A673 (cell line): ENCODE data around the gene ULK4. TPM values are rescaled to one million over a fixed set of nuclear protein-coding genes. Genes with fewer than 3 reads are reported as not detected.

ENCODE experiments used
- Bru-seq: library from RNA; stranded (reverse); fragments of 400-500 nt; gene quantifications from one replicate; lab custom pipeline; 2021; lab: Mats Ljungman, UMichigan
- BruChase-seq, 2 experiments: library from RNA; stranded (reverse); fragments of 400-500 nt; gene quantifications; one replicate each; lab custom pipeline; 2021; lab: Mats Ljungman, UMichigan
- BruUV-seq: library from RNA; stranded (reverse); fragments of 400-500 nt; replicated peaks from 2 replicates; lab custom pipeline; 2021; lab: Mats Ljungman, UMichigan
- CTCF ChIA-PET: fragments of 300-600 bp; sonication (Branson Sonifier 250); formaldehyde crosslinking; loops from one replicate; lab custom pipeline; 2022; ENCODE audit warnings: antibody characterized with exemption; lab: Charles Lee
- POLR2A ChIA-PET: fragments of 300-600 bp; sonication (Branson Sonifier 250); formaldehyde crosslinking; loops from one replicate; lab custom pipeline; 2022; ENCODE audit warnings: antibody characterized with exemption; ENCODE audit not compliant: low non-redundant PET; lab: Charles Lee
- DNase-seq: peaks from one replicate; pipeline ENCODE4 v3.0.0-alpha.2; 2015; ENCODE audit warnings: low spot score
- H3K27ac ChIP-seq: fragments of 200-600 bp; sonication (generic); 2 replicates; pipeline ENCODE4 v1.5.1; 2016; ENCODE audit warnings: mixed run types, low read depth, mild to moderate bottlenecking, mixed read lengths, antibody characterized with exemption, low read length; ENCODE audit not compliant: poor library complexity, severe bottlenecking
- H3K27me3 ChIP-seq: fragments of 200-600 bp; sonication (generic); replicated peaks from 2 replicates; pipeline ENCODE4 v1.6.1; 2017; ENCODE audit warnings: mixed run types, low read depth, mild to moderate bottlenecking, mixed read lengths, antibody characterized with exemption, low read length; ENCODE audit not compliant: insufficient read depth, poor library complexity
- H3K36me3 ChIP-seq: fragments of 200-600 bp; sonication (generic); 2 replicates; pipeline ENCODE4 v1.6.1; 2016; ENCODE audit warnings: mixed run types, mild to moderate bottlenecking, mixed read lengths, antibody characterized with exemption, low read length; ENCODE audit not compliant: insufficient read depth, poor library complexity, severe bottlenecking
- H3K4me1 ChIP-seq: fragments of 200-600 bp; sonication (generic); 2 replicates; pipeline ENCODE4 v1.6.1; 2017; ENCODE audit warnings: mixed run types, mild to moderate bottlenecking, mixed read lengths, antibody characterized with exemption, low read length; ENCODE audit not compliant: insufficient read depth, poor library complexity, severe bottlenecking
- H3K4me3 ChIP-seq: fragments of 200-600 bp; sonication (generic); 2 replicates; pipeline ENCODE4 v1.5.1; 2016; ENCODE audit warnings: low read depth, mixed run types, mild to moderate bottlenecking, mixed read lengths, low read length; ENCODE audit not compliant: poor library complexity, severe bottlenecking
- H3K9me3 ChIP-seq: fragments of 200-600 bp; sonication (generic); 2 replicates; pipeline ENCODE4 v1.6.1; 2016; ENCODE audit warnings: mixed run types, low read depth, mild to moderate bottlenecking, mixed read lengths, antibody characterized with exemption, low read length; ENCODE audit not compliant: poor library complexity, severe bottlenecking
- EZH2 ChIP-seq: fragments of 200-600 bp; sonication (generic); IDR thresholded peaks from 2 replicates; pipeline ENCODE4 v1.6.1; 2017; ENCODE audit warnings: borderline replicate concordance, low read depth, mild to moderate bottlenecking, mixed read lengths, antibody characterized with exemption, low read length; ENCODE audit not compliant: poor library complexity, severe bottlenecking
- intact Hi-C: fragments of 100-400 bp; cut with micrococcal nuclease; formaldehyde crosslinking; loops from one replicate; pipeline ENCODE4 v1.10.0; 2022; ENCODE audit not compliant: unreplicated experiment
- long read RNA-seq: library from polyadenylated mRNA; stranded (forward); transcript quantifications from one replicate; pipeline ENCODE4 v2.0.0, GENCODE V29; 2022
- total RNA-seq: library from RNA; stranded (reverse); gene quantifications from 2 replicates; pipeline ENCODE4 v1.2.3, GENCODE V29; 2021
- TF ChIP-seq, protein P1 (sequence below): fragments of 300-800, 200-600 bp; sonication (generic); conservative IDR thresholded peaks from 2 replicates; pipeline ENCODE4 v1.5.1; 2017; ENCODE audit warnings: low read depth, mild to moderate bottlenecking, antibody characterized with exemption, low read length, moderate library complexity, mixed read lengths

The ULK4 gene
- total RNA-seq (4.4 and 7.4 TPM in 2 replicates), Bru-seq, nascent RNA (percentile 50 among the genes with signal in this experiment), BruChase-seq, experiment 1, labeled RNA remaining after a 2-hour chase (percentile 45 among the genes with signal in this experiment), BruChase-seq, experiment 2, labeled RNA remaining after a 6-hour chase (percentile 44 among the genes with signal in this experiment)
- long read RNA-seq, partial matches to known transcripts = 0 of 3 reads
- long read RNA-seq, other reads (novel, unspliced or antisense) = 3 of 3 reads

GRCh38 chr3:41961751-41962679 lies at the start of gene ULK4:
TSS of gene ULK4 (minus strand) at chr3:41962103. CDS start at chr3:41954759, 7,344 bp downstream.
- intact Hi-C loops = no loop called here
- ChIA-PET POLR2A (no interaction called here), CTCF (interaction anchor here (0.5 to 1.0 kb wide), 3 partner anchors 138 to 782 kb away, joined by 3 to 7 read pairs (median 5); no protein-coding TSS in a partner anchor)
- Histone ChIP-seq H3K27ac (peak within 1 kb of the TSS; percentile 54), H3K4me3 (peak within 1 kb of the TSS; percentile 81), H3K36me3 (no peaks in the 10 kb centered on the region), H3K4me1 (no peaks in the 10 kb centered on the region), H3K9me3 (no peaks in the 10 kb centered on the region), H3K27me3 (no peaks in the 10 kb centered on the region)
- DNase-seq = peak; percentile 97
- no TSS peak for BruUV-seq
- TF ChIP-seq EZH2 = no peak
- TF ChIP-seq, protein P1, sequence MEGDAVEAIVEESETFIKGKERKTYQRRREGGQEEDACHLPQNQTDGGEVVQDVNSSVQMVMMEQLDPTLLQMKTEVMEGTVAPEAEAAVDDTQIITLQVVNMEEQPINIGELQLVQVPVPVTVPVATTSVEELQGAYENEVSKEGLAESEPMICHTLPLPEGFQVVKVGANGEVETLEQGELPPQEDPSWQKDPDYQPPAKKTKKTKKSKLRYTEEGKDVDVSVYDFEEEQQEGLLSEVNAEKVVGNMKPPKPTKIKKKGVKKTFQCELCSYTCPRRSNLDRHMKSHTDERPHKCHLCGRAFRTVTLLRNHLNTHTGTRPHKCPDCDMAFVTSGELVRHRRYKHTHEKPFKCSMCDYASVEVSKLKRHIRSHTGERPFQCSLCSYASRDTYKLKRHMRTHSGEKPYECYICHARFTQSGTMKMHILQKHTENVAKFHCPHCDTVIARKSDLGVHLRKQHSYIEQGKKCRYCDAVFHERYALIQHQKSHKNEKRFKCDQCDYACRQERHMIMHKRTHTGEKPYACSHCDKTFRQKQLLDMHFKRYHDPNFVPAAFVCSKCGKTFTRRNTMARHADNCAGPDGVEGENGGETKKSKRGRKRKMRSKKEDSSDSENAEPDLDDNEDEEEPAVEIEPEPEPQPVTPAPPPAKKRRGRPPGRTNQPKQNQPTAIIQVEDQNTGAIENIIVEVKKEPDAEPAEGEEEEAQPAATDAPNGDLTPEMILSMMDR = no peak

DNA sequence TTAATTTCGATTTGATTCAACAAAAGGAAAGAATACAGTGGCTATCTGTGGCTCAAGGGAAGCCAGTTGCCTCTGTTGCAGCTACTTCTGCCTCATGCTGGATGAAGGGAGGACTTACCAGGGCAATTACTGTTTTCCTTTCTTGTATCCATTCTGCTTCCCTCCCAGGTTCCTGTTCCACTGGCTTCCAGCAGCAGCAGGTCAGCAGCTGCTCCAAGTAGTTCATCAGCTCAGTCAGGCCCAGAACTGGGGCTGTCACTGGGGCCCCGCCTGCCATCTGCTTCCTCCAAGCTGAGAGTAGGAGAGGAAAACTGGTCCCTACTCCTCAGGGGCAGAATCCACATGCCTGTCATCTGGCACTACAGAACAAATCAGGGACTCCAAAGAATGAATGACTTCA lies 48.6 kb upstream of the ULK4 start:
- no peaks in the 10 kb centered on the region for H3K9me3 ChIP-seq
- POLR2A ChIA-PET = no interaction called here
- intact Hi-C loops = loop anchor here (10.0 kb wide), 1 partner anchor 84 kb away; the partner anchor contains the start of gene TRAK1
- H3K4me3 ChIP-seq = no peak overlapping the region
- H3K36me3 ChIP-seq = no peaks in the 10 kb centered on the region
- H3K4me1 ChIP-seq = no peaks in the 10 kb centered on the region
- H3K27ac ChIP-seq = no peak overlapping the region
- no peak for DNase-seq
- TF ChIP-seq EZH2 = no peak
- TF ChIP-seq, protein P1 = no peak
- CTCF ChIA-PET = no interaction called here
- H3K27me3 ChIP-seq = no peaks in the 10 kb centered on the region
- BruUV-seq = no TSS peak

DNA sequence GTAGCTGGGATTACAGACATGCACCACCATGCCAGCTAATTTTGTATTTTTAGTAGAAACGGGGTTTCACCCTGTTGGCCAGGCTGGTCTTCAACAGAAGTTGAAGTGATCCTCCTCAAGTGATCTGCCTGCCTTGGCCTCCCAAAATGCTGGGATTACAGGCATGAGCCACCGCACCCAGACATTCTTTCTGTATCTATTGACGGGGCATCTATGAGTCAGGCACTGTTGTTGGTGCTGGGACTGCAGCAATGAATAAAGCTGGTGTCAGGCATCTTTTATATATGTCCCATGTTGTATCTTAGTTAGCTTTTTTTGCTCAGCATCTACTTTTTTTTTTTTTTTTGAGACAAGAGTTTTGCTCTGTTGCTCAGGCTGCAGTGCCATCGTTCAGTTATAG lies 47.6 kb upstream of the ULK4 start:
- POLR2A ChIA-PET = no interaction called here
- Histone ChIP-seq H3K27me3 (no peaks in the 10 kb centered on the region), H3K4me1 (no peaks in the 10 kb centered on the region), H3K4me3 (no peak overlapping the region), H3K9me3 (no peaks in the 10 kb centered on the region), H3K36me3 (no peaks in the 10 kb centered on the region), H3K27ac (no peak overlapping the region)
- DNase-seq = no peak
- BruUV-seq = no TSS peak
- CTCF ChIA-PET = no interaction called here
- intact Hi-C loops = no loop called here
- no peak for TF ChIP-seq EZH2
- TF ChIP-seq, protein P1 = no peak
